TTC549 (cell line): ENCODE results near the gene ANKRD13C.
"Not testable (repeated sequence)": the region's sequence is repeated elsewhere in the genome, so short reads cannot be mapped to it uniquely, and the experiment has no call there.

ENCODE experiments used
- FAIRE-seq: peaks from 2 replicates; lab custom pipeline; 2012; peaks lifted over from hg19 to GRCh38; lab: Jason Lieb, UNC

Gene ANKRD13C

DNA sequence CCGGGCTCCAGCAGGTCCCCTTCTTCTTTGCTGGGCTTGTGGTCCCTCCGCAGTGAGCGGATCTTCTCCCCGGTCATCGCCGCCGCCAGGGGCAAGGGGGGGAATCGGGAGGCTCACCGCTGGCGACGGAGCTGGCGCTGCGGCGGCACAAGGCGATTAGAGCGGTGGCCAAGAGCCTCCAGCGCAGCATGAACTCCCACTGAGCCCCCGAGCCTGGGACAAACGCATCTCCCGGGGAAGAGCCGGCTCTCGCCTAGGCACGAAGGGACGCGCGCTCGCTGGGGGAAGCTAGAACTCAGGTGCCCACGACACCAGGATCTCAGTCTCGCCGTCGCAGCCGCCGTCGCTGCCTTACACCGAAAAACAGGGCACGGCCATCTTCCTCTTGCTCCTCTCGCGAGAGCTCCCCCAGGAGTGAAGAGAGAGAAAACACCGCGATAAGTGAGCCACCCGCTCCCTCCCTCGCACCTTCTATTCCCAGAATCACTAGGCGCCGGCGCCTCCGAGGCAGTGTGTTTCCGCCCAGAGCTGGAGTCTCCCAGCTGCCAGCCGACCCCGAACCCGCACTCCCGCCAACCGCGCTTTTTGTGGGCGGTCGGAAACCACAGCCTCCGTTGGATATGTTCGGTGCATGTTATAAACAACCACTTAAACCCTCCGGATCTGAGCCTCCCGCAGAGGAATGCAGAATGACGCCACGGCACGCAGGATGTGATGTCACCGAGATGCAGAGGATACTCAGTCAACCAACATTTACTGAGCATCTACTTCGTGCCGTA lies at the start of gene ANKRD13C:
Gene ANKRD13C, minus strand, starts transcription at position 391 of the 779 bp plus-strand sequence. Its CDS starts 314 bp downstream, at position 77.
- FAIRE-seq, result no peak

DNA sequence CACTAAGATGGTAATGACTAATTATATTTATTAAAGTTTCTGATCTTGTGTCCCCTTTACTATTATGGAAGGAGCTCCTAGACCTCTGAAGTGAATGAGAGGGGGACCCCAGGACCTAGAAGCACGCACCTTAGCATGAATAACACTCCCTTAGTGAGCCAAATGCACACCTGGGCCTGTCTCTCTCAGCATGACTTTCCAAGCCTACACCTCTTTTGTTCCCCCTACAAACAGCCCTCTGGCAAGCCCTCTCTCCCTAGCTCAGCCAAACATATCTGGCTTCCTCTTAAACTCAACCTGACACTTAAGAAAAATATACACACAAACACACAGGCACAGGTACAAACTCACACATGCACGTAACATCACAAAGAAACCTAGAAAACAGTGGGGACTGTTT lies 49.2 kb upstream of the ANKRD13C start:
- no peak for FAIRE-seq

DNA sequence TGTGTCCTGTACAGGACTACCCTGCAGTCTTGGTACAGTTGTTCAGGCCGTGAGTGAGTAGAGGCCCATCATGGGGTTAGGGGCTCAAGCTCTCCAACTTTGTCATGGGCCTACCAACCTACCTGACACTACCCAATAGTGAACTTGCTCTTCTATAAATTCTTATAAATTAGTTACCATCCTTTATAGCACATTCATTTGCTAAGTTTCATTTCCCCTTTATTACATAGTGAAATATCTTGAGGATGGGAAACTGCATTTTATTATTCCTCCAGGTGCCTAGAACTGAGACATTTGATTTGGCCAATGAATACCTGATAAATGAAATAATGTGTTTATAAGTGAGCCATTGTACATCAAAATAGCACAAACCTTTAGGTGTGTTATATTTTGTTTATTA lies 47.5 kb upstream of the ANKRD13C start:
- FAIRE-seq, result no peak

- FAIRE-seq, result no peak
Observed at GRCh38 chr1:70400335-70400734, 45.8 kb upstream of the ANKRD13C start.

DNA sequence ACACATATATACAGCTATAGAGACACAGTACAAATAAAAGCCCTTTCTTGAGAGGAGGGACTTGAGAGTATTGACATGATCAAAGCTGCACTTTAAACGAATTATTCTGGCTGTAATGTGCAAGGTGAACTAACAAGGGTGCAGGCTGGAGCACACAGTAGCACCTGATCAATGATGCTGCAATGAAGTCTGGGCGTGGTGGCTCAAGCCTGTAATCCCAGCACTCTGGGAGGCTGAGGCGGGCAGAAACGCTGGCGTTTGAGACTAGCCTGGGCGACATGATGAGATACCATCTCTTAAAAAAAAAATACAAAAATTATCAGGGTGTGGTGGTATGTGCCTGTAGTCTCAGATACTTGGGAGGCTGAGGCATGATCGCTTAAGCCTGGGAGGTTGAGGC lies 42.5 kb upstream of the ANKRD13C start:
- FAIRE-seq, result no peak

- no peak for FAIRE-seq
Observed at GRCh38 chr1:70396607-70397006, 42.1 kb upstream of the ANKRD13C start.

- no peak for FAIRE-seq
Observed at GRCh38 chr1:70392626-70393025, 38.1 kb upstream of the ANKRD13C start.

GRCh38 chr1:70387507-70387906 lies 33.0 kb upstream of the ANKRD13C start:
- FAIRE-seq, result no peak

- no peak for FAIRE-seq
Observed at GRCh38 chr1:70386121-70386520, 31.6 kb upstream of the ANKRD13C start.

- no peak for FAIRE-seq
Observed at GRCh38 chr1:70385477-70385876, 31.0 kb upstream of the ANKRD13C start.

DNA sequence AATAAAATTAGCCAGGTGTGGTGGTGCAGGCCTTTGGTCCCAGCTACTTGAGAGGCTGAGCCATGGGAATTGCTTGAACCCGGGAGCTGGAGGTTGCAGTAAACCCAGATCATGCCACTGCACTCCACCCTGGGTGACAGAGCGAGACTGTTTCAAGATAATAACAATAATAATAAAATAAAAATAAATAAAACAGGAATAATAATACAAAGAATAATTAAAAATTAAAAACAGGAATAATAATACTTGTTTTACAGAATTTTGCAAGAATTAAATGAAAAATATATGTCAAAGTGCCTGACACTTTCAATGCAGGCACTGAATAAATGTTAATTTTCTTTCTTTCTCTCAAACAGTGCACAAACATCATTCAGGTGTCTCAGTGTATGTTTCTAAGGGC lies 30.0 kb upstream of the ANKRD13C start:
- no peak for FAIRE-seq

GRCh38 chr1:70383483-70383882 lies 29.0 kb upstream of the ANKRD13C start:
- FAIRE-seq, result no peak

- no peak for FAIRE-seq
Observed at GRCh38 chr1:70382682-70383081, 28.2 kb upstream of the ANKRD13C start.

DNA sequence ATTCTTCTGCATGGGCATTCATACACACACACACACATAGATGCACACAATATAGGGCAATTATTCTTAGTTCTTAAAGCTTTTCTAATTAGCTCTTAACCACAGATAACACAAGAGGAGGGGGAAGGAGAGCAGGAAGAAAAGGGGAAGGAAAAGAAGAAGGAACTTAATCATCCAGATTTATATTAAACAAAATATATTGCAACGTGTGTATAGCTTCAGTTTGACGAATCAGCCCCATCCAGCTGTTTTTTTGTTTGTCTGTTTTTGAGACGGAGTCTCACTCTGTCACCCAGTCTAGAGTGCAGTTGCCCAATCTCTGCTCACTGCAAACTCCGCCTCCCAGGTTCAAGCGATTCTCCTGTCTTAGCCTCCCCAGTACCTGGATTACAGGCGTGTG lies 21.7 kb upstream of the ANKRD13C start:
- no peak for FAIRE-seq

GRCh38 chr1:70373580-70373979 lies 19.1 kb upstream of the ANKRD13C start:
- not testable (repeated sequence) for FAIRE-seq

GRCh38 chr1:70372426-70372825 lies 17.9 kb upstream of the ANKRD13C start:
- no peak for FAIRE-seq

DNA sequence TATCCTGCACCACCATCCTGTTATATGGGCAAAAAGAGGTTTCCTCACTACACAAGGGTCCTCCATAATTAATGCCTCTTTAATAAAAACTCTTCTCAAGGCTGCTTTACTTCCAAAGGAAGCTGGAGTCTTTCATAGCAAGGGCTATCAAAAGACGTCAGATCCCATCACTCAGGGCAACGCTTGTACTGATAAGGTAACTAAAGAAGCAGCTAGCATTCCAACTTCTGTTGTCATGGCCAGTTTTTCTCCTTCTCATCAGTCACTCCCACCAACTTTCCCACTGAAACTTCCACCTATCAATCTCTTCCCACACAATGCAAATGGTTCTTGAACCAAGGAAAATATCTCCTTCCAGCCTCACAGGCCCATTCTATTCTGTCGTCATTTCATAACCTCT lies 17.1 kb upstream of the ANKRD13C start:
- not testable (repeated sequence) for FAIRE-seq

GRCh38 chr1:70367397-70367796 lies 12.9 kb upstream of the ANKRD13C start:
- not testable (repeated sequence) for FAIRE-seq

- FAIRE-seq, result not testable (repeated sequence)
Observed at GRCh38 chr1:70366997-70367396, 12.5 kb upstream of the ANKRD13C start.

GRCh38 chr1:70366425-70366952 lies 12.0 kb upstream of the ANKRD13C start:
- FAIRE-seq, result not testable (repeated sequence)

- no peak for FAIRE-seq
Observed at GRCh38 chr1:70364439-70364838, 9.9 kb upstream of the ANKRD13C start.

DNA sequence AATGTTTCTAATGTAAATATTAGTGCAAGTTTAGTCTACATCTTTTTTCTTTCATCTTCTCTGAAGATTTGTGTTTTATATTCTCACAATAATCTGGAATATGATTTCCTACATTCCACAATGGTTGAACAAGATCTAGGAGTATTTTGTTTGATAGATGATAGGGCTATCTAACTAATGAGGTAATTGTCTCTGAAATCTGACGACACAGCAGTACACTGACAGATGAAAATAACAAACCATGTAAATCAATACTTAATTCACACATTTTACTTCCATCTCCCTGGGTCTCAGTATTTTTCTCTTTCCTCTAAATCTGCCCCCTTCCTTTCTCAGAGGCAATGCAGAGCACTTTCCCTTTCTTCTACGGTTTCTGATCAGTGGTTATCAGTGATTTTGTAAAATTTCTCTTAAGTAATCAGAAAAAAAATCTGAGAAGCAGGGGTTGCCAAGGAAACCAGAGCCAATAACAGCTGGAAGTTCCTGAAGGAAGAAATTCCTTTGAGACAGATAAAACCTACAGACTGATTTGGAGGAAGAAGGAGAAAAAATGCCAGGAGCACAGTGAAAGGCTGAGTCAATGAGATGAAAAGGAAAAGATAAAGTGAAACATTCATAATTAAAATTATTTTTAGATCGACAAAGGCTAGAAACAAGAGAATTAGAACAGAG lies 7.3 kb upstream of the ANKRD13C start:
- FAIRE-seq, result no peak

- no peak for FAIRE-seq
Observed at GRCh38 chr1:70360321-70360720, 5.8 kb upstream of the ANKRD13C start.
